Thoracic aorta (tissue), 2 donors: ENCODE data around the gene COL21A1. TPM values are rescaled to one million over a fixed set of nuclear protein-coding genes. Genes with fewer than 3 reads are reported as not detected.
A peak's percentile ranks its signal among the peaks of the same experiment; 100 is the strongest.

Experiments
- ATAC-seq: fragments of 150-250 bp; one replicate; pipeline ENCODE4 v1.8.0; 2017; ENCODE audit warnings: low read depth; ENCODE audit not compliant: insufficient number of reproducible peaks, low FRiP score
- DNase-seq: peaks from one replicate; pipeline ENCODE4 v3.0.0-alpha.2; 2020; ENCODE audit warnings: low spot score
- H3K27ac ChIP-seq, 2 donors: fragments of 200-600 bp; sonication (generic); 1 replicate in 1 of 2; 2 replicates in 1 of 2; pipeline ENCODE4 v1.5.1; 2016; ENCODE audit warnings: mild to moderate bottlenecking in 2 of 2, moderate library complexity in 2 of 2
- H3K27me3 ChIP-seq: fragments of 200-600 bp; sonication (generic); replicated peaks from 2 replicates; pipeline ENCODE4 v1.6.0; 2016; ENCODE audit warnings: mild to moderate bottlenecking; ENCODE audit not compliant: insufficient read depth
- H3K36me3 ChIP-seq: fragments of 200-600 bp; sonication (generic); one replicate; pipeline ENCODE4 v1.5.1; 2016
- H3K4me1 ChIP-seq, 2 donors: fragments of 200-600 bp; sonication (generic); 1 replicate in 1 of 2; 2 replicates in 1 of 2; pipeline versions ENCODE4 v1.5.1 to v1.6.0; 2016; ENCODE audit warnings: low read depth in 2 of 2, mild to moderate bottlenecking in 1 of 2; ENCODE audit not compliant: control insufficient read depth in 1 of 2
- H3K4me3 ChIP-seq: fragments of 200-600 bp; sonication (generic); 2 replicates; pipeline ENCODE4 v1.5.1; 2016; ENCODE audit warnings: mild to moderate bottlenecking
- H3K9me3 ChIP-seq: fragments of 200-600 bp; sonication (generic); 2 replicates; pipeline ENCODE4 v1.5.1; 2016
- total RNA-seq, 2 donors: library from RNA; depleted of rRNA; stranded (reverse); fragments of >200 nt; gene quantifications; one replicate each; pipeline versions ENCODE4 v1.1.0 to v1.2.3, GENCODE V29; 2016
- TF ChIP-seq, protein P1 (sequence below): fragments of 200-600 bp; sonication (generic); IDR thresholded peaks from one replicate; pipeline ENCODE4 v1.5.1; 2019; ENCODE audit warnings: antibody characterized with exemption

Gene COL21A1
- total RNA-seq, 2 donors from 2014 or later = 52.6 to 53.7 TPM

DNA sequence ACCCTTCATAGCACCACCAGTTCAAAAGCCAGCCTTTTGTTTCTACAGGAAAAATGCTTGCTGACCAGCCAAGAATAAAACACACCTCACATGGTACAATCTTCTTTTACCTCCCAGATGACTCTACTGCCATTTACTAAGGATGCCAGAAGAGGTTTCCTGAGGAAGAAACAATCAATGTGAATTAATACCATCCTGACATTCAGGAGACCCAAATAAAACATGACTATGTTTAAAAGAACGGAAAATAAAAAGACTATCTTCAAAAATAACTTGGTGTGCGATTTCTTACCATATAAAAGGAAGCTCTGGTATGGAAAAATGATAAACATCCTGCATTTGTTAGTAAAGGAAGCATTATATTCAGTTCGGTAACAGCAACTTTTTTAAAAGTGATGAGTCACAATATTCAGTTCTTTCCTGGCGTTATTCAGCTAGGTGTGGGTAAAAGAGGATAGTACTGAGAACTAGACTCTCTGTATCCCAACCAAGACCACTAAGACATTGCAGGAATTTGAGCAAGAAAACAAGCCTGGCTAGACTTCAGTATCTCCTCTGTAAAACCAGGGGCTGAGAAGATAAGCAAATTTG, 16.3 kb downstream of the COL21A1 start:
- Histone ChIP-seq H3K27me3 (no peaks in the 10 kb centered on the region), H3K4me1 (peaks cover 10 to 60% of the 10 kb centered on the region in 2 donors), H3K4me3 (no peak overlapping the region), H3K9me3 (no peaks in the 10 kb centered on the region), H3K27ac (no peak overlapping the region), H3K36me3 (no peaks in the 10 kb centered on the region)
- DNase-seq = no peak
- ATAC-seq = no peak
- TF ChIP-seq, protein P1, sequence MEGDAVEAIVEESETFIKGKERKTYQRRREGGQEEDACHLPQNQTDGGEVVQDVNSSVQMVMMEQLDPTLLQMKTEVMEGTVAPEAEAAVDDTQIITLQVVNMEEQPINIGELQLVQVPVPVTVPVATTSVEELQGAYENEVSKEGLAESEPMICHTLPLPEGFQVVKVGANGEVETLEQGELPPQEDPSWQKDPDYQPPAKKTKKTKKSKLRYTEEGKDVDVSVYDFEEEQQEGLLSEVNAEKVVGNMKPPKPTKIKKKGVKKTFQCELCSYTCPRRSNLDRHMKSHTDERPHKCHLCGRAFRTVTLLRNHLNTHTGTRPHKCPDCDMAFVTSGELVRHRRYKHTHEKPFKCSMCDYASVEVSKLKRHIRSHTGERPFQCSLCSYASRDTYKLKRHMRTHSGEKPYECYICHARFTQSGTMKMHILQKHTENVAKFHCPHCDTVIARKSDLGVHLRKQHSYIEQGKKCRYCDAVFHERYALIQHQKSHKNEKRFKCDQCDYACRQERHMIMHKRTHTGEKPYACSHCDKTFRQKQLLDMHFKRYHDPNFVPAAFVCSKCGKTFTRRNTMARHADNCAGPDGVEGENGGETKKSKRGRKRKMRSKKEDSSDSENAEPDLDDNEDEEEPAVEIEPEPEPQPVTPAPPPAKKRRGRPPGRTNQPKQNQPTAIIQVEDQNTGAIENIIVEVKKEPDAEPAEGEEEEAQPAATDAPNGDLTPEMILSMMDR = no peak

DNA sequence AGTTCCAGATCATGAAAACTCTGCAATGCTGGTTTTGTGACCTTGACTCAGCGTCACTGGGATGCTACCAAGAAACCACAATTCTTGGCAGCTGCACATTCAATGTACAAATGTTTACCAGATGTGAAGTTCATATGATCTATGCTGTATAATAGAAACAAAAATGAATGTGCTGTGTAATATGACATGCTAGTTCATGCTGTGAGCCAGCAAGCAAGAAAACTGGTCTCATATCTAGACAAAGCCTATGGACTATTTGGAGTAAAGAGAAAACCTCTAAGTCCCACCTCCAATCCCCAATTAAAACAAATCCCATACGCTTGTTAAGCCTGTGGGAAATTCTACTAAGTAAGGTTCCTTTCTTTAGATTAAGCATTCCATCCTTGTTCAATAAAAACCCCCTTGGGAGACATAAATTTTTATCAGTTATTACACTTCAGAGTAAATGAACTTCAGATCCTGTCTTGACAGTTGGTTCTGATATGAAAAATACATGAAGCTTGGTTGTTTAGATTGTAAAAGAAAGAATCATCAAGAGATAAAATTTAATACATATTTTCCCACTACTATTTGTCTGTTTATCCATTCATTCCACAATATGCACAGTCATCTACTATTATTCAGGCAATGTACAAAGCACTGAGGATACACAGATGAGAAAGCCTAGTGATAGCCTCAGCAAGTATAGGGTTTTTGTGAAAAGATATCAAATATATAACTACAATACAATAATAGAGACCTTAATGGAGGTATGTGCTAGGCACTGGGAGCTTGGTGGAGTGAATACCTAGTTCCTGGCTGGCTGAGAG, 20.1 kb downstream of the COL21A1 start:
- ATAC-seq (no peak), DNase-seq (no peak)
- TF ChIP-seq, protein P1 = no peak
- Histone ChIP-seq H3K4me3 (no peak overlapping the region), H3K4me1 (peaks cover 15 to 72% of the 10 kb centered on the region in 2 donors), H3K36me3 (no peaks in the 10 kb centered on the region), H3K27ac (no peak overlapping the region), H3K27me3 (no peaks in the 10 kb centered on the region), H3K9me3 (no peaks in the 10 kb centered on the region)

GRCh38 chr6:56223995-56224394, 23.4 kb downstream of the COL21A1 start:
- peaks cover 16 to 59% of the 10 kb centered on the region in 2 donors for H3K4me1 ChIP-seq
- DNase-seq (no peak), ATAC-seq (peak; percentile 49)
- H3K36me3 ChIP-seq = no peaks in the 10 kb centered on the region
- peak overlapping the region in 1 of 2 donors; percentile 45 for H3K27ac ChIP-seq
- TF ChIP-seq, protein P1 = no peak
- no peaks in the 10 kb centered on the region for H3K9me3 ChIP-seq
- no peak overlapping the region for H3K4me3 ChIP-seq
- H3K27me3 ChIP-seq = no peaks in the 10 kb centered on the region

DNA sequence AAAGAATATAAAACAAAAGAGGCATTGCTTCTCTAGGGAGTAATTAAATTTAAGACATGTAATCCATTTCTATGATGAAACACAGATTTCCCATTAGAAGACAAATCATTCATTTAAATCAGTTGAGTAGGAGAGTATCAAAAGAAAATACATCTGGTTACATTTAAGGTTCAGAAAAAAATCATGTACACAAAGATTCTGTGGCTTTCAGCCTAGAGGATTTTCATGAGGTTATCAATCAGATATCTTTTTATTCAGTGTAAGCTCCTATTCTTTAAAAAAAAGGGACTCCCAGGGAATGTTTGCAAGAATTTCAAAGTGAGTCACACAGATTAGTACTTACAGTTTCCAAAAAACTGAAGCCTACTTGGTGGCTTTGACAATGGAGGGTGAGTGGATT, 24.9 kb downstream of the COL21A1 start:
- ATAC-seq (no peak), DNase-seq (no peak)
- no peaks in the 10 kb centered on the region for H3K9me3 ChIP-seq
- TF ChIP-seq, protein P1 = no peak
- peaks cover 16 to 54% of the 10 kb centered on the region in 2 donors for H3K4me1 ChIP-seq
- H3K4me3 ChIP-seq = no peak overlapping the region
- no peak overlapping the region for H3K27ac ChIP-seq
- H3K36me3 ChIP-seq = no peaks in the 10 kb centered on the region
- H3K27me3 ChIP-seq = no peaks in the 10 kb centered on the region

DNA sequence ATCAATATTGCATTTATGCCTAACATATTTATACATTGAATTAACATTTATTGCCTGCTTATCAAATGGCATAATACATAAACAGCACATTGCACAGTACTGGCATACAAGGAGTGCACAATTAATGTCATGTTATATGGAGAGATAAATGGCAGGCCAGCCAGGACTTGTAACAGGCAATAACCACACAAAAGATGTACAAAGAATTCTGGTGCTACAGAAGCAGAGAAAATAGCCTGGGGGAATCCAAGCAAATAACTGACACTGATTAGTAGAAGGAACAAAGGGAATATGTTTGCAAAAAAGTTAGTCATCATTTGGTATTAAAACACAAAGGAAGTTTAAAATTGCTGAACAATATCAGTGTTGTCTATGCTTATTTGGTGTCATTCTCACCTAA, 27.3 kb downstream of the COL21A1 start:
- no peaks in the 10 kb centered on the region for H3K27me3 ChIP-seq
- H3K4me3 ChIP-seq = no peak overlapping the region
- DNase-seq (no peak), ATAC-seq (no peak)
- no peak overlapping the region for H3K27ac ChIP-seq
- H3K9me3 ChIP-seq = no peaks in the 10 kb centered on the region
- no peaks in the 10 kb centered on the region for H3K36me3 ChIP-seq
- H3K4me1 ChIP-seq = peaks cover 16 to 47% of the 10 kb centered on the region in 2 donors
- TF ChIP-seq, protein P1 = no peak
